ENCODE data around the gene MYO5A. TPM values are rescaled to one million over a fixed set of nuclear protein-coding genes. Genes with fewer than 3 reads are reported as not detected.

MYO5A gene
- total RNA-seq, 1 experiment from 2014 or later = 17.6 TPM

- no TSS peak for BruUV-seq (replicated peaks)
- intact Hi-C loops (cut with micrococcal nuclease) = no loop called here
- Histone ChIP-seq H3K4me1 (ENCODE audit: control insufficient read depth in 1 of 2, insufficient read depth in 2 of 2, low read length in 2 of 2) (peaks cover 0 to 13% of the 10 kb centered on the region in 2 experiments; a peak in 1 of 4 replicates), H2AFZ (ENCODE audit: low read depth, low read length, poor library complexity, severe bottlenecking) (no peak overlapping the region), H3K27me3 (ENCODE audit: insufficient read depth, low read length) (no peaks in the 10 kb centered on the region), H3K9ac (ENCODE audit: low read length) (no peak overlapping the region), H3K79me2 (ENCODE audit: insufficient read depth, low read length) (no peaks in the 10 kb centered on the region), H3K27ac (ENCODE audit: low read depth, low read length) (no peak overlapping the region), H3K4me2 (ENCODE audit: low read length) (no peak overlapping the region), H4K20me1 (ENCODE audit: insufficient read depth) (peaks cover 6% of the 10 kb centered on the region; the same call in 1 of the 2 replicates), H3K9me2 (ENCODE audit: insufficient read depth) (no peaks in the 10 kb centered on the region), H3K4me3 (replicated peaks in 1 of 2; ENCODE audit: low read depth in 1 of 2, low read length in 2 of 2) (no peak overlapping the region), H3K9me3 (ENCODE audit: control insufficient read depth in 1 of 2, insufficient read depth in 1 of 2, low read depth in 1 of 2, low read length in 2 of 2) (no peaks in the 10 kb centered on the region), H3K36me3 (ENCODE audit: control insufficient read depth in 1 of 2, insufficient read depth in 2 of 2, low read length in 2 of 2) (no peaks in the 10 kb centered on the region)
- POLR2A ChIA-PET = no interaction called here
- CTCF ChIA-PET = no interaction called here
- RAD21 ChIA-PET (ENCODE audit: low non-redundant PET in 1 of 2, low total read pairs in 2 of 2, uncharacterized antibody in 2 of 2, unreplicated experiment in 2 of 2) = no interaction called here
- TF ChIP-seq REST (IDR thresholded peaks at IDR 0.05; ENCODE audit: low read depth) (no peak), POLR2A (IDR thresholded peaks at IDR 0.05; ENCODE audit: borderline replicate concordance, extremely low read depth, insufficient read depth, insufficient read length) (no peak), EZH2phosphoT487 (IDR thresholded peaks at IDR 0.05; ENCODE audit: borderline replicate concordance) (no peak), MAX (IDR thresholded peaks at IDR 0.05) (no peak), EZH2 (IDR thresholded peaks at IDR 0.05) (no peak), ELF1 (IDR thresholded peaks at IDR 0.05; ENCODE audit: borderline replicate concordance, low read depth) (no peak), ZNF274 (IDR thresholded peaks at IDR 0.05; ENCODE audit: low read depth, low read length) (no peak), JUND (IDR thresholded peaks at IDR 0.05) (no peak), ATF3 (IDR thresholded peaks at IDR 0.05) (no peak), POLR2AphosphoS5 (IDR thresholded peaks at IDR 0.05; ENCODE audit: low read depth, low read length) (no peak), RAD21 (IDR thresholded peaks at IDR 0.05; ENCODE audit: low read depth) (no peak), ZFX (IDR thresholded peaks at IDR 0.05) (no peak), EGR1 (IDR thresholded peaks at IDR 0.05; ENCODE audit: low read depth) (no peak)
- DNase-seq (ENCODE audit: low read depth, low spot score) (no peak), ATAC-seq (no peak)
Observed at GRCh38 chr15:52485290-52485689, 43.4 kb downstream of the MYO5A start.

Measured in HCT116 (cell line).